Measurements from ENCODE around the gene HPS3.

Gene HPS3

DNA sequence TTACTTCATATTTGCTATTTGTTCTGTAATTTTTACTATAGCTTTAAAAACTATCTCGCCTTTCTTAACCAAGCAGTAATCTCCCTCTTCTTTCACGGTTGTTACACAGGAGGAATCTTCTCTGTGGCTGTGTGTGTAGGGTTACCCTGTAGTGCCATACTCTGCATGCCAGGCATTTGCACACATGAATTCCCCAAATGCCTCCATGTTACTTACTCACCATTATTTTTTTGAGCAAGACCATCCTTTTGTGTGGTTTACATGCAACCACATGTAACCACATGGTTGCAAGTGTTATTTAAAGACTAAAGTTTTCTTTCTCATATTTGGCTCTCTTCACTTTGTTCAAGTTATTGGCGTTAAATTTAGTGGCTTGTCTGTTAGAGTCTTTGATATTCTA is 45.5 kb downstream of the HPS3 start (continued):
- TF ChIP-seq, protein P1, sequence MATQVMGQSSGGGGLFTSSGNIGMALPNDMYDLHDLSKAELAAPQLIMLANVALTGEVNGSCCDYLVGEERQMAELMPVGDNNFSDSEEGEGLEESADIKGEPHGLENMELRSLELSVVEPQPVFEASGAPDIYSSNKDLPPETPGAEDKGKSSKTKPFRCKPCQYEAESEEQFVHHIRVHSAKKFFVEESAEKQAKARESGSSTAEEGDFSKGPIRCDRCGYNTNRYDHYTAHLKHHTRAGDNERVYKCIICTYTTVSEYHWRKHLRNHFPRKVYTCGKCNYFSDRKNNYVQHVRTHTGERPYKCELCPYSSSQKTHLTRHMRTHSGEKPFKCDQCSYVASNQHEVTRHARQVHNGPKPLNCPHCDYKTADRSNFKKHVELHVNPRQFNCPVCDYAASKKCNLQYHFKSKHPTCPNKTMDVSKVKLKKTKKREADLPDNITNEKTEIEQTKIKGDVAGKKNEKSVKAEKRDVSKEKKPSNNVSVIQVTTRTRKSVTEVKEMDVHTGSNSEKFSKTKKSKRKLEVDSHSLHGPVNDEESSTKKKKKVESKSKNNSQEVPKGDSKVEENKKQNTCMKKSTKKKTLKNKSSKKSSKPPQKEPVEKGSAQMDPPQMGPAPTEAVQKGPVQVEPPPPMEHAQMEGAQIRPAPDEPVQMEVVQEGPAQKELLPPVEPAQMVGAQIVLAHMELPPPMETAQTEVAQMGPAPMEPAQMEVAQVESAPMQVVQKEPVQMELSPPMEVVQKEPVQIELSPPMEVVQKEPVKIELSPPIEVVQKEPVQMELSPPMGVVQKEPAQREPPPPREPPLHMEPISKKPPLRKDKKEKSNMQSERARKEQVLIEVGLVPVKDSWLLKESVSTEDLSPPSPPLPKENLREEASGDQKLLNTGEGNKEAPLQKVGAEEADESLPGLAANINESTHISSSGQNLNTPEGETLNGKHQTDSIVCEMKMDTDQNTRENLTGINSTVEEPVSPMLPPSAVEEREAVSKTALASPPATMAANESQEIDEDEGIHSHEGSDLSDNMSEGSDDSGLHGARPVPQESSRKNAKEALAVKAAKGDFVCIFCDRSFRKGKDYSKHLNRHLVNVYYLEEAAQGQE (tag by site-specific recombination; IDR thresholded peaks at IDR 0.05) = no peak
- no peak for TF ChIP-seq ZNF626 (tag by site-specific recombination; IDR thresholded peaks at IDR 0.05)

DNA sequence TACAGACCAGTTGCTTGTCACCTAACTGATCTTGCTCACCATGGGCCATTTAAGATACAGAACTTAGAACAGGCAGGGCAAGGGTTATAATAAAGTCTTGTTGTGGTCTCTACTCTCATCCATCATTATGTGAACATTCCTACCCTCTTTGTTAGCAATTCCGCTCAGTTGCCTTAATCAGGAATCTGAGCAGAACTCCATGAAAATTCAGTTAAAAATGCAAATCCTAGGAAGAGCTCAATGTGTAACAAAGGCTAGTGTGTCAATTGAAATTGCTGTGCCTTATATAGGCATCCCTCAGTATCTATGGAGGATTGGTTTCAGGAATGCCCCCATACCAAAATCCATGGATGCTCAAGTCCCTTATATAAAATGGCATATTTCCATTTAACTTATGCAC is 47.7 kb downstream of the HPS3 start:
- H3K4me1 ChIP-seq (ENCODE audit: control insufficient read depth, insufficient read depth, low read length) = no peaks in the 10 kb centered on the region
- H3K4me3 ChIP-seq (ENCODE audit: low read depth, low read length) = no peak overlapping the region
- H3K27ac ChIP-seq (ENCODE audit: extremely low read depth, low read depth, low read length) = no peak overlapping the region
- peaks cover 0 to 13% of the 10 kb centered on the region in 2 experiments for H3K36me3 ChIP-seq (ENCODE audit: control insufficient read depth in 2 of 2, insufficient read depth in 1 of 2, low read length in 2 of 2)
- no peaks in the 10 kb centered on the region for H3K9me3 ChIP-seq (ENCODE audit: control insufficient read depth, insufficient read depth, low read depth, low read length)
- peak; percentile 96 for TF ChIP-seq ZNF140 (tag by site-specific recombination; IDR thresholded peaks at IDR 0.05)
- TF ChIP-seq ZSCAN30 (tag by site-specific recombination; IDR thresholded peaks at IDR 0.05) = no peak
- no peak for TF ChIP-seq ZNF776 (tag by site-specific recombination; IDR thresholded peaks at IDR 0.05; ENCODE audit: borderline replicate concordance)
- POLR2A ChIA-PET = no interaction called here
- CTCF ChIA-PET = no interaction called here

DNA sequence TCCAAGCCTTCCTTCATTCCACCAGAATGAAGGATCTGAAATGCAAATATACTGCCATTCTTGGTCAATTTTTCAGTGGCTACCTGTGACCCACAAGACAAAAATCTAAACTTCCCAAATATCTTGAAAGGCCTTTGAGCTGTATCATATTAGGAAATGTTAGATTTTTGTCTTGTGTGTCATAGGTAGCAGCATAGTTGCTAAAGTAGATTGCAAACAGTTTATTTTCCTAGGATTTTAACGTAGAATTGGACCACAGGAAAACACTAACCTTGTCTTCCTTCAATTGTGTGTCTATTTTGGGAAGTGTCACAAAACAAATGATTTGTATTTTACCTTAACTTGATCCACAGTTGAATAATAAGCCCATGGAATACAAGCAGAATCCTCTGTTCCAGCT is 49.8 kb downstream of the HPS3 start:
- ChIA-PET CTCF (interaction anchor here (1.3 kb wide), 1 partner anchor 58 kb away, joined by 6 read pairs; no protein-coding TSS in a partner anchor), POLR2A (interaction anchor here (1.3 kb wide), 1 partner anchor 50 kb away, joined by 4 read pairs; the partner anchor contains the start of gene HPS3)
- Histone ChIP-seq H3K9me3 (ENCODE audit: control insufficient read depth, insufficient read depth, low read depth, low read length) (no peaks in the 10 kb centered on the region), H3K4me1 (ENCODE audit: control insufficient read depth, insufficient read depth, low read length) (no peaks in the 10 kb centered on the region), H3K36me3 (ENCODE audit: control insufficient read depth in 2 of 2, insufficient read depth in 1 of 2, low read length in 2 of 2) (no peaks in the 10 kb centered on the region), H3K27ac (ENCODE audit: extremely low read depth, low read depth, low read length) (no peak overlapping the region), H3K4me3 (ENCODE audit: low read depth, low read length) (no peak overlapping the region)
- TF ChIP-seq ZNF423 (tag by site-specific recombination; IDR thresholded peaks at IDR 0.05) = no peak
- TF ChIP-seq ZNF366 (tag by site-specific recombination; conservative IDR thresholded peaks at IDR 0.05) = no peak
- TF ChIP-seq RBAK (tag by site-specific recombination; IDR thresholded peaks at IDR 0.05) = no peak
- TF ChIP-seq ZBTB8A (tag by site-specific recombination; IDR thresholded peaks at IDR 0.05) = no peak
- TF ChIP-seq ZNF48 (tag by site-specific recombination; IDR thresholded peaks at IDR 0.05) = no peak
- TF ChIP-seq, protein P2, sequence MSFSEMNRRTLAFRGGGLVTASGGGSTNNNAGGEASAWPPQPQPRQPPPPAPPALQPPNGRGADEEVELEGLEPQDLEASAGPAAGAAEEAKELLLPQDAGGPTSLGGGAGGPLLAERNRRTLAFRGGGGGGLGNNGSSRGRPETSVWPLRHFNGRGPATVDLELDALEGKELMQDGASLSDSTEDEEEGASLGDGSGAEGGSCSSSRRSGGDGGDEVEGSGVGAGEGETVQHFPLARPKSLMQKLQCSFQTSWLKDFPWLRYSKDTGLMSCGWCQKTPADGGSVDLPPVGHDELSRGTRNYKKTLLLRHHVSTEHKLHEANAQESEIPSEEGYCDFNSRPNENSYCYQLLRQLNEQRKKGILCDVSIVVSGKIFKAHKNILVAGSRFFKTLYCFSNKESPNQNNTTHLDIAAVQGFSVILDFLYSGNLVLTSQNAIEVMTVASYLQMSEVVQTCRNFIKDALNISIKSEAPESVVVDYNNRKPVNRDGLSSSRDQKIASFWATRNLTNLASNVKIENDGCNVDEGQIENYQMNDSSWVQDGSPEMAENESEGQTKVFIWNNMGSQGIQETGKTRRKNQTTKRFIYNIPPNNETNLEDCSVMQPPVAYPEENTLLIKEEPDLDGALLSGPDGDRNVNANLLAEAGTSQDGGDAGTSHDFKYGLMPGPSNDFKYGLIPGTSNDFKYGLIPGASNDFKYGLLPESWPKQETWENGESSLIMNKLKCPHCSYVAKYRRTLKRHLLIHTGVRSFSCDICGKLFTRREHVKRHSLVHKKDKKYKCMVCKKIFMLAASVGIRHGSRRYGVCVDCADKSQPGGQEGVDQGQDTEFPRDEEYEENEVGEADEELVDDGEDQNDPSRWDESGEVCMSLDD (tag by site-specific recombination; IDR thresholded peaks at IDR 0.05) = no peak
- no peak for TF ChIP-seq HOXC10 (CRISPR knock-in tag; IDR thresholded peaks at IDR 0.05)
- no peak for TF ChIP-seq ZNF843 (tag by site-specific recombination; IDR thresholded peaks at IDR 0.05)

DNA sequence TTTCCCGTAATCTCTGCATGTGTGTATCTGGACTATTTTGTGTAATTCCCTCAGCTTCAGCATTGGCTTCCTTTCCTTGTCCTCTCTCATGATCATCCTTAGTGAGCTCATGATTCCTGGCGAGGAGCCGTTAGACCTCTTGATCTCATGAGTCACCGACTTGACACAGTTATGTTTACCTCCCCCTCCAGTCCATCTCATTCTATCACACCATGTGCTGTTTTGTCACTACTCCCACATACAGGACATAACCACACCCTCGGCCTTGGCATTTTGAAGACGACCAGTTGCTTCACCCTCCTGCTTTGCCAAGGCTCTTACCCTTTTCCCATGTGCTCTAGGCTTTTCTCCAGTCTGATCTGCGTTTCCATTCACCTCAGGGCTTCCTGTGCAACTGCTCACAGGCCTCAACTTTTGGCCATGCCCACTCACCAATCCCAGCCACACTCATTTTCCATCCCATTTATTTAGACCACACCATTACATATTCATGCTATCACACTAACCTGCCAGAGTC is 50.7 kb downstream of the HPS3 start:
- no peaks in the 10 kb centered on the region for H3K9me3 ChIP-seq (ENCODE audit: control insufficient read depth, insufficient read depth, low read depth, low read length)
- H3K36me3 ChIP-seq (ENCODE audit: control insufficient read depth in 2 of 2, insufficient read depth in 1 of 2, low read length in 2 of 2) = no peaks in the 10 kb centered on the region
- no peak overlapping the region for H3K4me3 ChIP-seq (ENCODE audit: low read depth, low read length)
- H3K4me1 ChIP-seq (ENCODE audit: control insufficient read depth, insufficient read depth, low read length) = no peaks in the 10 kb centered on the region
- CTCF ChIA-PET = interaction anchor here (1.3 kb wide), 1 partner anchor 59 kb away, joined by 6 read pairs; no protein-coding TSS in a partner anchor
- no peak overlapping the region for H3K27ac ChIP-seq (ENCODE audit: extremely low read depth, low read depth, low read length)
- POLR2A ChIA-PET = interaction anchor here (1.3 kb wide), 1 partner anchor 51 kb away, joined by 4 read pairs; the partner anchor contains the start of gene HPS3
- TF ChIP-seq SETDB1 (IDR thresholded peaks at IDR 0.05; ENCODE audit: insufficient read length, low read length) (peak; percentile 25), ZNF670 (tag by site-specific recombination; IDR thresholded peaks at IDR 0.05; ENCODE audit: low read depth) (no peak), PRDM1 (tag by site-specific recombination; IDR thresholded peaks at IDR 0.05) (no peak)
- TF ChIP-seq, protein P3, sequence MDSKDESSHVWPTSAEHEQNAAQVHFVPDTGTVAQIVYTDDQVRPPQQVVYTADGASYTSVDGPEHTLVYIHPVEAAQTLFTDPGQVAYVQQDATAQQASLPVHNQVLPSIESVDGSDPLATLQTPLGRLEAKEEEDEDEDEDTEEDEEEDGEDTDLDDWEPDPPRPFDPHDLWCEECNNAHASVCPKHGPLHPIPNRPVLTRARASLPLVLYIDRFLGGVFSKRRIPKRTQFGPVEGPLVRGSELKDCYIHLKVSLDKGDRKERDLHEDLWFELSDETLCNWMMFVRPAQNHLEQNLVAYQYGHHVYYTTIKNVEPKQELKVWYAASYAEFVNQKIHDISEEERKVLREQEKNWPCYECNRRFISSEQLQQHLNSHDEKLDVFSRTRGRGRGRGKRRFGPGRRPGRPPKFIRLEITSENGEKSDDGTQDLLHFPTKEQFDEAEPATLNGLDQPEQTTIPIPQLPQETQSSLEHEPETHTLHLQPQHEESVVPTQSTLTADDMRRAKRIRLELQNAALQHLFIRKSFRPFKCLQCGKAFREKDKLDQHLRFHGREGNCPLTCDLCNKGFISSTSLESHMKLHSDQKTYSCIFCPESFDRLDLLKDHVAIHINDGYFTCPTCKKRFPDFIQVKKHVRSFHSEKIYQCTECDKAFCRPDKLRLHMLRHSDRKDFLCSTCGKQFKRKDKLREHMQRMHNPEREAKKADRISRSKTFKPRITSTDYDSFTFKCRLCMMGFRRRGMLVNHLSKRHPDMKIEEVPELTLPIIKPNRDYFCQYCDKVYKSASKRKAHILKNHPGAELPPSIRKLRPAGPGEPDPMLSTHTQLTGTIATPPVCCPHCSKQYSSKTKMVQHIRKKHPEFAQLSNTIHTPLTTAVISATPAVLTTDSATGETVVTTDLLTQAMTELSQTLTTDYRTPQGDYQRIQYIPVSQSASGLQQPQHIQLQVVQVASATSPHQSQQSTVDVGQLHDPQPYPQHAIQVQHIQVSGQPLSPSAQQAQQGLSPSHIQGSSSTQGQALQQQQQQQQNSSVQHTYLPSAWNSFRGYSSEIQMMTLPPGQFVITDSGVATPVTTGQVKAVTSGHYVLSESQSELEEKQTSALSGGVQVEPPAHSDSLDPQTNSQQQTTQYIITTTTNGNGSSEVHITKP (tag by site-specific recombination; IDR thresholded peaks at IDR 0.05) = peak; percentile 49; the same call in 1 of the 2 replicates
- TF ChIP-seq, protein P4, sequence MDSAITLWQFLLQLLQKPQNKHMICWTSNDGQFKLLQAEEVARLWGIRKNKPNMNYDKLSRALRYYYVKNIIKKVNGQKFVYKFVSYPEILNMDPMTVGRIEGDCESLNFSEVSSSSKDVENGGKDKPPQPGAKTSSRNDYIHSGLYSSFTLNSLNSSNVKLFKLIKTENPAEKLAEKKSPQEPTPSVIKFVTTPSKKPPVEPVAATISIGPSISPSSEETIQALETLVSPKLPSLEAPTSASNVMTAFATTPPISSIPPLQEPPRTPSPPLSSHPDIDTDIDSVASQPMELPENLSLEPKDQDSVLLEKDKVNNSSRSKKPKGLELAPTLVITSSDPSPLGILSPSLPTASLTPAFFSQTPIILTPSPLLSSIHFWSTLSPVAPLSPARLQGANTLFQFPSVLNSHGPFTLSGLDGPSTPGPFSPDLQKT (IDR thresholded peaks at IDR 0.05; ENCODE audit: borderline replicate concordance, low read depth, low read length) = no peak
